SK-N-SH treated with all-trans-retinoic acid at 6 μM for 48 hours (cell line): ENCODE data around the gene FEM1A.

Experiments
- ATAC-seq: fragments of 200-7000 bp; cut with Tn5 transposase; 3 replicates; pipeline ENCODE4 v1.9.1; 2020; ENCODE audit warnings: mild to moderate bottlenecking, moderate library complexity
- ARNTL ChIP-seq: fragments of 450-650 bp; formaldehyde crosslinking; IDR thresholded peaks from 2 replicates; pipeline ENCODE4 v1.5.0; 2020; ENCODE audit warnings: low read depth, mild to moderate bottlenecking, moderate library complexity, borderline replicate concordance
- BACH2 ChIP-seq: fragments of 250-450 bp; sonication (Bioruptor Pico); IDR thresholded peaks from 2 replicates; pipeline ENCODE4 v1.9.0; 2021; ENCODE audit warnings: mild to moderate bottlenecking, borderline replicate concordance
- CSDC2 ChIP-seq: fragments of 250-450 bp; sonication (Bioruptor Pico); IDR thresholded peaks from 2 replicates; pipeline ENCODE4 v1.5.0; 2020; ENCODE audit warnings: mild to moderate bottlenecking, moderate library complexity
- ESRRG ChIP-seq: fragments of 250-450 bp; sonication (Bioruptor Pico); IDR thresholded peaks from 2 replicates; pipeline ENCODE4 v1.6.1; 2021; ENCODE audit warnings: mild to moderate bottlenecking
- GLIS3 ChIP-seq: fragments of 250-450 bp; sonication (Bioruptor Pico); IDR thresholded peaks from 2 replicates; pipeline ENCODE4 v1.5.0; 2020; ENCODE audit warnings: mild to moderate bottlenecking, moderate library complexity
- ISL1 ChIP-seq: fragments of 250-450 bp; sonication (Bioruptor Pico); IDR thresholded peaks from 2 replicates; pipeline ENCODE4 v2.1.2; 2022; ENCODE audit warnings: mild to moderate bottlenecking, moderate library complexity
- OSR1 ChIP-seq: fragments of 250-450 bp; sonication (Bioruptor Pico); IDR thresholded peaks from 2 replicates; pipeline ENCODE4 v1.8.0; 2022; ENCODE audit warnings: moderate library complexity, mild to moderate bottlenecking, inconsistent platforms
- PPARA ChIP-seq: fragments of 250-450 bp; sonication (Bioruptor Pico); IDR thresholded peaks from 2 replicates; pipeline ENCODE4 v1.5.0; 2020; ENCODE audit warnings: mild to moderate bottlenecking, borderline replicate concordance
- RARB ChIP-seq: fragments of 250-450 bp; sonication (Bioruptor Pico); IDR thresholded peaks from 2 replicates; pipeline ENCODE4 v1.8.0; 2021; ENCODE audit warnings: mild to moderate bottlenecking, moderate library complexity
- SNAI2 ChIP-seq: fragments of 250-450 bp; sonication (Bioruptor Pico); IDR thresholded peaks from 2 replicates; pipeline ENCODE4 v1.5.0; 2020; ENCODE audit warnings: mild to moderate bottlenecking, moderate library complexity
- TCF4 ChIP-seq: fragments of 250-450 bp; sonication (Bioruptor Pico); IDR thresholded peaks from 2 replicates; pipeline ENCODE4 v1.8.0; 2021; ENCODE audit warnings: mild to moderate bottlenecking, moderate library complexity, borderline replicate concordance
- TOX ChIP-seq: fragments of 250-450 bp; sonication (Bioruptor Pico); IDR thresholded peaks from 2 replicates; pipeline ENCODE4 v1.8.0; 2021; ENCODE audit warnings: mild to moderate bottlenecking, moderate library complexity, borderline replicate concordance
- ZC3H10 ChIP-seq: fragments of 250-450 bp; sonication (Bioruptor Pico); IDR thresholded peaks from 2 replicates; pipeline ENCODE4 v1.5.1; 2021; ENCODE audit warnings: mild to moderate bottlenecking, moderate library complexity
- ZFP3 ChIP-seq: fragments of 250-450 bp; sonication (Bioruptor Pico); IDR thresholded peaks from 2 replicates; pipeline ENCODE4 v1.5.0; 2020; ENCODE audit warnings: mild to moderate bottlenecking, moderate library complexity
- ZFP30 ChIP-seq: fragments of 450-650 bp; formaldehyde crosslinking; IDR thresholded peaks from 2 replicates; pipeline ENCODE4 v1.5.0; 2022; ENCODE audit warnings: mild to moderate bottlenecking, moderate library complexity
- ZNF565 ChIP-seq: fragments of 450-650 bp; formaldehyde crosslinking; conservative IDR thresholded peaks from 2 replicates; pipeline ENCODE4 v1.5.0; 2020; ENCODE audit warnings: low read depth, mild to moderate bottlenecking, moderate library complexity
- ZNF70 ChIP-seq: fragments of 450-650 bp; formaldehyde crosslinking; IDR thresholded peaks from 2 replicates; pipeline ENCODE4 v1.5.0; 2020; ENCODE audit warnings: mild to moderate bottlenecking, moderate library complexity
- ZNF8 ChIP-seq: fragments of 450-650 bp; formaldehyde crosslinking; IDR thresholded peaks from 2 replicates; pipeline ENCODE4 v1.5.0; 2020; ENCODE audit warnings: mild to moderate bottlenecking, moderate library complexity
- TF ChIP-seq, protein P1 (sequence below): fragments of 250-450 bp; sonication (Bioruptor Pico); IDR thresholded peaks from 2 replicates; pipeline ENCODE4 v1.5.0; 2020; ENCODE audit warnings: mild to moderate bottlenecking, moderate library complexity
- TF ChIP-seq, protein P2 (sequence below): fragments of 250-450 bp; sonication (Bioruptor Pico); IDR thresholded peaks from 2 replicates; pipeline ENCODE4 v1.8.0; 2021; ENCODE audit warnings: low read depth, mild to moderate bottlenecking, moderate library complexity, borderline replicate concordance
- TF ChIP-seq, protein P3 (sequence below): fragments of 250-450 bp; sonication (Bioruptor Pico); IDR thresholded peaks from 2 replicates; pipeline ENCODE4 v1.5.1; 2021; ENCODE audit warnings: mild to moderate bottlenecking, moderate library complexity
- TF ChIP-seq, protein P4 (sequence below): fragments of 250-450 bp; sonication (Bioruptor Pico); IDR thresholded peaks from 2 replicates; pipeline ENCODE4 v1.8.0; 2020; ENCODE audit warnings: mild to moderate bottlenecking, moderate library complexity, borderline replicate concordance

Gene FEM1A

DNA sequence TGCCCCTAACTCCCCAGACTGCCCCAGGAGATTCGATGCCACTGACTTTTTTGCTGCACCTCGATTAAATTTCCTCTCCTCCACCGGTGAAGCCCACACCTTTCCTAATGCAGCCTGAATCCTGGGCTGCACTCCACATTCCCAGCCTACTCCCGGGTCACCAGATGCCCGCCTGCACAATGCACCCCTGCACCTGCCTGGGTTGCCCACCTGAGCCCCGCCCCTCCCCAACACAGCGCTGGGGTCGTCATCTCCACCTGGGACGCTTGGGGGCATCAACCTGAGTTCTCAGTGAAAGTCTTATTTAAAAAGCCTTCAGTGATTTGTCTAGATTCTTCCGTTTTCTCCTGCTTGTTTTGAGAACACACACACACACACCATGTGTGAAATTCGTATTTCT lies 43.3 kb upstream of the FEM1A start:
- ATAC-seq = no peak
- TF ChIP-seq ZNF70 (CRISPR knock-in tag) (peak; percentile 70; the same call in 1 of the 2 replicates), OSR1 (CRISPR knock-in tag) (no peak)

DNA sequence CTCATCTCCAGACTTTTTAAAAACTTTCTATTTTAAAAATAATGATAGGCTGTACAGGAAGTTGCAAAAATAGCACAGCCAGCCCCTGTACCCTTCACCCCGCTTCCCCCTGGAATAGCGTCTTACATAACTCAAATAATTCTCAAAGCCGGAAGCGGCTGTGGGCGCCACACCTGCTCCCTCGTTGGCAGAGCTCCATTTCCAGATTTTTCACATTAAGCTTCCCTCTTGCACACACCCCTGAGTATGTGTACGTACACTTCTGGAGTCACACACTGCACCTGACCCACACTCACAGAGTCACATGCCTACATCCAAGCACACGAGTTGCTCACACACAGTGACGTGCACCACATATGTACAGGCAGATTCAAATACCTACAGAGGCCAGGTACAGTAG lies 42.9 kb upstream of the FEM1A start:
- TF ChIP-seq ZFP3 (CRISPR knock-in tag) = no peak
- TF ChIP-seq OSR1 (CRISPR knock-in tag) = no peak
- TF ChIP-seq ZC3H10 (CRISPR knock-in tag) = no peak
- no peak for TF ChIP-seq ZNF565 (CRISPR knock-in tag)
- TF ChIP-seq, protein P1, sequence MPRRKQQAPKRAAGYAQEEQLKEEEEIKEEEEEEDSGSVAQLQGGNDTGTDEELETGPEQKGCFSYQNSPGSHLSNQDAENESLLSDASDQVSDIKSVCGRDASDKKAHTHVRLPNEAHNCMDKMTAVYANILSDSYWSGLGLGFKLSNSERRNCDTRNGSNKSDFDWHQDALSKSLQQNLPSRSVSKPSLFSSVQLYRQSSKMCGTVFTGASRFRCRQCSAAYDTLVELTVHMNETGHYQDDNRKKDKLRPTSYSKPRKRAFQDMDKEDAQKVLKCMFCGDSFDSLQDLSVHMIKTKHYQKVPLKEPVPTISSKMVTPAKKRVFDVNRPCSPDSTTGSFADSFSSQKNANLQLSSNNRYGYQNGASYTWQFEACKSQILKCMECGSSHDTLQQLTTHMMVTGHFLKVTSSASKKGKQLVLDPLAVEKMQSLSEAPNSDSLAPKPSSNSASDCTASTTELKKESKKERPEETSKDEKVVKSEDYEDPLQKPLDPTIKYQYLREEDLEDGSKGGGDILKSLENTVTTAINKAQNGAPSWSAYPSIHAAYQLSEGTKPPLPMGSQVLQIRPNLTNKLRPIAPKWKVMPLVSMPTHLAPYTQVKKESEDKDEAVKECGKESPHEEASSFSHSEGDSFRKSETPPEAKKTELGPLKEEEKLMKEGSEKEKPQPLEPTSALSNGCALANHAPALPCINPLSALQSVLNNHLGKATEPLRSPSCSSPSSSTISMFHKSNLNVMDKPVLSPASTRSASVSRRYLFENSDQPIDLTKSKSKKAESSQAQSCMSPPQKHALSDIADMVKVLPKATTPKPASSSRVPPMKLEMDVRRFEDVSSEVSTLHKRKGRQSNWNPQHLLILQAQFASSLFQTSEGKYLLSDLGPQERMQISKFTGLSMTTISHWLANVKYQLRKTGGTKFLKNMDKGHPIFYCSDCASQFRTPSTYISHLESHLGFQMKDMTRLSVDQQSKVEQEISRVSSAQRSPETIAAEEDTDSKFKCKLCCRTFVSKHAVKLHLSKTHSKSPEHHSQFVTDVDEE (CRISPR knock-in tag) = no peak
- no peak for TF ChIP-seq RARB
- TF ChIP-seq ISL1 = no peak
- TF ChIP-seq CSDC2 (CRISPR knock-in tag) = no peak
- TF ChIP-seq GLIS3 (CRISPR knock-in tag) = no peak
- TF ChIP-seq, protein P2, sequence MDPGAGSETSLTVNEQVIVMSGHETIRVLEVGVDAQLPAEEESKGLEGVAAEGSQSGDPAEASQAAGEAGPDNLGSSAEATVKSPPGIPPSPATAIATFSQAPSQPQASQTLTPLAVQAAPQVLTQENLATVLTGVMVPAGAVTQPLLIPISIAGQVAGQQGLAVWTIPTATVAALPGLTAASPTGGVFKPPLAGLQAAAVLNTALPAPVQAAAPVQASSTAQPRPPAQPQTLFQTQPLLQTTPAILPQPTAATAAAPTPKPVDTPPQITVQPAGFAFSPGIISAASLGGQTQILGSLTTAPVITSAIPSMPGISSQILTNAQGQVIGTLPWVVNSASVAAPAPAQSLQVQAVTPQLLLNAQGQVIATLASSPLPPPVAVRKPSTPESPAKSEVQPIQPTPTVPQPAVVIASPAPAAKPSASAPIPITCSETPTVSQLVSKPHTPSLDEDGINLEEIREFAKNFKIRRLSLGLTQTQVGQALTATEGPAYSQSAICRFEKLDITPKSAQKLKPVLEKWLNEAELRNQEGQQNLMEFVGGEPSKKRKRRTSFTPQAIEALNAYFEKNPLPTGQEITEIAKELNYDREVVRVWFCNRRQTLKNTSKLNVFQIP (CRISPR knock-in tag) = no peak
- ATAC-seq = no peak

DNA sequence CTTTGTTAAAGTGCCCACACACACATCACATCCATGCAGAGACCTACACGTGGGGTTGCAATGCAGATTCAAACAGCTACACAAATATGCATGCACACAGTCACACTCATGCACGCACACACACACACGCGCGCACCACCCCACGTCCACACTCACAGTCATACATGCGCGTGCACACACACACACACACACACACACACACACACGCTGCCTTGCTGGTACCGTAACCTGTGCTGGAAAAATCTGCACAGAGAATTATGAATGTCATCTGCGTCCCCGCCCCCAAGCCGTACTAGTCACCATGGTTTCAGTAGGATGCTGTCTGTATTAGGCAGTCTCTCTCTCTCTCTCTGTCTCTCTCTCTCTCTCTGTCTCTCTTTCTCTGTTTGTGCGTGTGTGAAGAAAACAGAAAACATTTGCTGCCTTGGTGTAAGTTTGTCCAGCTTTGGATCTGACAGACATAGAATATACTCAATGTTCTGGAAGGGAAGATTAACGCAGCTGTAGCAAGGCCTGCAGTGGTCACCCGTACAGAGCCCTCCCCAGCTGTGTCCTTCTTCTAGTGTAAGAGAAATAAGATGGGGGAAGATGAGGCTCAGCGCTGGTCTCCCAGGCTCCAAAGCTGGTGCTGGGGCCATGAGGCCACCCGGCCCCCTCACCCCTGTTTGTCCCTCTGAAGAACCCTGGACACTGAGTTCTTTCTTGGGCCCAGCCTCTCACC lies 41.5 kb upstream of the FEM1A start:
- ATAC-seq = peak; percentile 22; the same call in 1 of the 3 replicates
- TF ChIP-seq ZNF70 (CRISPR knock-in tag) (no peak), ZNF565 (CRISPR knock-in tag) (no peak), ESRRG (no peak), BACH2 (CRISPR knock-in tag) (no peak), SNAI2 (no peak), ARNTL (CRISPR knock-in tag) (no peak), ZNF8 (CRISPR knock-in tag) (no peak), PPARA (no peak), OSR1 (CRISPR knock-in tag) (no peak), ZFP3 (CRISPR knock-in tag) (no peak), TCF4 (CRISPR knock-in tag) (no peak), RARB (no peak), ZC3H10 (CRISPR knock-in tag) (no peak), CSDC2 (CRISPR knock-in tag) (no peak), ZFP30 (CRISPR knock-in tag) (no peak), TOX (no peak)
- TF ChIP-seq, protein P3, sequence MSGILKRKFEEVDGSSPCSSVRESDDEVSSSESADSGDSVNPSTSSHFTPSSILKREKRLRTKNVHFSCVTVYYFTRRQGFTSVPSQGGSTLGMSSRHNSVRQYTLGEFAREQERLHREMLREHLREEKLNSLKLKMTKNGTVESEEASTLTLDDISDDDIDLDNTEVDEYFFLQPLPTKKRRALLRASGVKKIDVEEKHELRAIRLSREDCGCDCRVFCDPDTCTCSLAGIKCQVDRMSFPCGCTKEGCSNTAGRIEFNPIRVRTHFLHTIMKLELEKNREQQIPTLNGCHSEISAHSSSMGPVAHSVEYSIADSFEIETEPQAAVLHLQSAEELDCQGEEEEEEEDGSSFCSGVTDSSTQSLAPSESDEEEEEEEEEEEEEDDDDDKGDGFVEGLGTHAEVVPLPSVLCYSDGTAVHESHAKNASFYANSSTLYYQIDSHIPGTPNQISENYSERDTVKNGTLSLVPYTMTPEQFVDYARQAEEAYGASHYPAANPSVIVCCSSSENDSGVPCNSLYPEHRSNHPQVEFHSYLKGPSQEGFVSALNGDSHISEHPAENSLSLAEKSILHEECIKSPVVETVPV (CRISPR knock-in tag) = no peak
- TF ChIP-seq, protein P4, sequence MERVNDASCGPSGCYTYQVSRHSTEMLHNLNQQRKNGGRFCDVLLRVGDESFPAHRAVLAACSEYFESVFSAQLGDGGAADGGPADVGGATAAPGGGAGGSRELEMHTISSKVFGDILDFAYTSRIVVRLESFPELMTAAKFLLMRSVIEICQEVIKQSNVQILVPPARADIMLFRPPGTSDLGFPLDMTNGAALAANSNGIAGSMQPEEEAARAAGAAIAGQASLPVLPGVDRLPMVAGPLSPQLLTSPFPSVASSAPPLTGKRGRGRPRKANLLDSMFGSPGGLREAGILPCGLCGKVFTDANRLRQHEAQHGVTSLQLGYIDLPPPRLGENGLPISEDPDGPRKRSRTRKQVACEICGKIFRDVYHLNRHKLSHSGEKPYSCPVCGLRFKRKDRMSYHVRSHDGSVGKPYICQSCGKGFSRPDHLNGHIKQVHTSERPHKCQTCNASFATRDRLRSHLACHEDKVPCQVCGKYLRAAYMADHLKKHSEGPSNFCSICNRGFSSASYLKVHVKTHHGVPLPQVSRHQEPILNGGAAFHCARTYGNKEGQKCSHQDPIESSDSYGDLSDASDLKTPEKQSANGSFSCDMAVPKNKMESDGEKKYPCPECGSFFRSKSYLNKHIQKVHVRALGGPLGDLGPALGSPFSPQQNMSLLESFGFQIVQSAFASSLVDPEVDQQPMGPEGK (CRISPR knock-in tag) = no peak
- TF ChIP-seq, protein P2 (CRISPR knock-in tag) = no peak
